ENCODE measurements around the gene PLEKHF1. TPM values are rescaled to one million over a fixed set of nuclear protein-coding genes. Genes with fewer than 3 reads are reported as not detected.

The PLEKHF1 gene
- total and polyA plus RNA-seq, 2 donors (not counting 1 experiment from before 2014, with no cell fraction given), result 5.5 to 9.8 TPM

GRCh38 chr19:29668746-29669609, 3.7 kb downstream of the PLEKHF1 start:
- Histone ChIP-seq H3K36me3 (replicated peaks in 1 of 2; ENCODE audit: control extremely low read depth in 1 of 2, control insufficient read depth in 1 of 2, extremely low read depth in 1 of 2, insufficient read depth in 2 of 2, low read length in 1 of 2) (peaks cover 0 to 2% of the 10 kb centered on the region in 2 experiments), H3K9me3 (ENCODE audit: control extremely low read depth in 1 of 3, control insufficient read depth in 2 of 3, insufficient read depth in 1 of 3, low read length in 2 of 3) (peaks cover 0 to 5% (median 0%) of the 10 kb centered on the region in 3 donors), H3K4me1 (ENCODE audit: control insufficient read depth in 2 of 2, insufficient read depth in 2 of 2, low read length in 2 of 2) (peaks cover 65 to 76% of the 10 kb centered on the region in 2 donors), H3K4me2 (replicated peaks; ENCODE audit: low read depth, low read length, poor library complexity, severe bottlenecking) (no peak overlapping the region), H3K27ac (ENCODE audit: low read length in 2 of 2) (peak overlapping the region in 1 of 2 donors; percentile 46), H3K79me2 (ENCODE audit: control insufficient read depth, insufficient read depth, low read length) (peaks cover 63% of the 10 kb centered on the region), H4K20me1 (ENCODE audit: control insufficient read depth, insufficient read depth, low read length, poor library complexity, severe bottlenecking) (no peaks in the 10 kb centered on the region), H2AFZ (ENCODE audit: insufficient read depth, low read depth, low read length, poor library complexity, severe bottlenecking) (no peak overlapping the region), H3K9ac (ENCODE audit: low read length) (no peak overlapping the region), H3K4me3 (ENCODE audit: control extremely low read depth in 1 of 5, extremely low read depth in 1 of 5, insufficient read depth in 1 of 5, low read depth in 2 of 5, low read length in 4 of 5) (no peak overlapping the region), H3K27me3 (replicated peaks in 1 of 4; ENCODE audit: control extremely low read depth in 1 of 4, control insufficient read depth in 3 of 4, insufficient read depth in 4 of 4, low read length in 3 of 4) (no peaks in the 10 kb centered on the region)
- Mint-ChIP-seq H3K9me3 (ENCODE audit: insufficient read depth) (no peaks in the 10 kb centered on the region), H3K27ac (no peak overlapping the region), H3K4me1 (peaks cover 64% of the 10 kb centered on the region), H3K27me3 (no peaks in the 10 kb centered on the region), H3K4me3 (no peak overlapping the region)
- DNase-seq (no peak), ATAC-seq (ENCODE audit: low read depth) (no peak)
- TF ChIP-seq EZH2 (IDR thresholded peaks at IDR 0.05; ENCODE audit: borderline replicate concordance, insufficient read depth, low read depth, low read length, poor library complexity, severe bottlenecking), result no peak
- TF ChIP-seq CTCF (IDR thresholded peaks at IDR 0.05), result no peak
- 92% methylated on average over 9 of the region's 13 CpGs for WGBS (ENCODE audit: insufficient coverage)
- intact Hi-C loops (cut with micrococcal nuclease), result loop anchor here (10.0 kb wide), 1 partner anchor 146 kb away; the partner anchor contains the start of gene CCNE1
- POLR2A ChIA-PET, result no interaction called here
- CTCF ChIA-PET, result interaction anchor here (1.1 to 10.1 kb wide), 4 partner anchors 23 to 60 kb away, joined by 3 to 116 read pairs (median 16); partner anchors contain the start of gene POP4

DNA sequence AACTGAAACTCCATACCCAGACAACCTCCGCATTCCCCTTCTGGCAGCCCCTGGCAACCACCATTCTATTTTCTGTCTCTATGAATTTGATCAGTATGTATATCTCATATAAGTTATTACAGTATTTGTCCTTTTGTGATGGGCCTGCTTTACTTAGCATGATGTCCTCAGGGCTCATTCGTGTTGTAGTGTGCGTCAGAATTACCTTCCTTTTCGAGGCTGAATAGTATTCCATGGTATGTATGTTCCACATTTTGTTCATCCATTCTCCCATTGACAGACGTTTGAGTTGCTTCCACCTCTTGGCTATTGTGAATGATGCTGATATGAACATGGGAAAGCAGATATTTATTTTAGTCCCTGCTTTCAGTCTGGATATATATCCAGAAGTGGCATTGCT, 5.0 kb downstream of the PLEKHF1 start:
- Histone ChIP-seq H3K27ac (ENCODE audit: low read length in 2 of 2) (no peak overlapping the region), H3K79me2 (ENCODE audit: control insufficient read depth, insufficient read depth, low read length) (peaks cover 75% of the 10 kb centered on the region), H3K36me3 (replicated peaks in 1 of 2; ENCODE audit: control extremely low read depth in 1 of 2, control insufficient read depth in 1 of 2, extremely low read depth in 1 of 2, insufficient read depth in 2 of 2, low read length in 1 of 2) (peaks cover 0 to 9% of the 10 kb centered on the region in 2 experiments), H3K4me1 (ENCODE audit: control insufficient read depth in 2 of 2, insufficient read depth in 2 of 2, low read length in 2 of 2) (peaks cover 62 to 80% of the 10 kb centered on the region in 2 donors), H2AFZ (ENCODE audit: insufficient read depth, low read depth, low read length, poor library complexity, severe bottlenecking) (no peak overlapping the region), H3K9me3 (ENCODE audit: control extremely low read depth in 1 of 3, control insufficient read depth in 2 of 3, insufficient read depth in 1 of 3, low read length in 2 of 3) (peaks cover 0 to 5% (median 0%) of the 10 kb centered on the region in 3 donors), H3K27me3 (replicated peaks in 1 of 4; ENCODE audit: control extremely low read depth in 1 of 4, control insufficient read depth in 3 of 4, insufficient read depth in 4 of 4, low read length in 3 of 4) (no peaks in the 10 kb centered on the region), H3K4me2 (replicated peaks; ENCODE audit: low read depth, low read length, poor library complexity, severe bottlenecking) (no peak overlapping the region), H4K20me1 (ENCODE audit: control insufficient read depth, insufficient read depth, low read length, poor library complexity, severe bottlenecking) (no peaks in the 10 kb centered on the region), H3K4me3 (ENCODE audit: control extremely low read depth in 1 of 5, extremely low read depth in 1 of 5, insufficient read depth in 1 of 5, low read depth in 2 of 5, low read length in 4 of 5) (no peak overlapping the region), H3K9ac (ENCODE audit: low read length) (no peak overlapping the region)
- Mint-ChIP-seq H3K27me3 (no peaks in the 10 kb centered on the region), H3K4me3 (no peak overlapping the region), H3K27ac (peak overlapping the region; percentile 10), H3K9me3 (ENCODE audit: insufficient read depth) (no peaks in the 10 kb centered on the region), H3K4me1 (peaks cover 61% of the 10 kb centered on the region)
- ATAC-seq (ENCODE audit: low read depth) (no peak), DNase-seq (no peak)
- WGBS (ENCODE audit: insufficient coverage), result 100% methylated on average over 2 of the region's 5 CpGs
- TF ChIP-seq CTCF (IDR thresholded peaks at IDR 0.05) (no peak), EZH2 (IDR thresholded peaks at IDR 0.05; ENCODE audit: borderline replicate concordance, insufficient read depth, low read depth, low read length, poor library complexity, severe bottlenecking) (no peak)
- CTCF ChIA-PET, result no interaction called here
- POLR2A ChIA-PET, result no interaction called here
- intact Hi-C loops (cut with micrococcal nuclease), result loop anchor here (5.0 kb wide), 1 partner anchor 272 kb away; the partner anchor contains the start of gene URI1
